SJCRH30 (cell line): ENCODE measurements around the gene GAS2L1. TPM values are rescaled to one million over a fixed set of nuclear protein-coding genes. Genes with fewer than 3 reads are reported as not detected.
A peak's percentile ranks its signal among the peaks of the same experiment; 100 is the strongest.
"Not testable (repeated sequence)": the region's sequence is repeated elsewhere in the genome, so short reads cannot be mapped to it uniquely, and the experiment has no call there.

ENCODE experiments used
- DNase-seq, 2 experiments: peaks; one replicate each; pipeline ENCODE4 v3.0.0-alpha.2; 2015 to 2020
- H3K27ac ChIP-seq: fragments of 250-450 bp; sonication (Bioruptor Pico); 2 replicates; pipeline ENCODE4 v1.5.1; 2020; ENCODE audit warnings: mild to moderate bottlenecking, moderate library complexity
- H3K27me3 ChIP-seq: fragments of 250-450 bp; sonication (Bioruptor Pico); 2 replicates; pipeline ENCODE4 v1.5.1; 2020; ENCODE audit warnings: mild to moderate bottlenecking, moderate library complexity
- H3K36me3 ChIP-seq: fragments of 250-450 bp; sonication (Bioruptor Pico); 2 replicates; pipeline ENCODE4 v1.5.1; 2020; ENCODE audit warnings: mild to moderate bottlenecking, moderate library complexity
- H3K4me1 ChIP-seq: fragments of 250-450 bp; sonication (Bioruptor Pico); 2 replicates; pipeline ENCODE4 v1.5.1; 2020; ENCODE audit warnings: mild to moderate bottlenecking, moderate library complexity
- H3K4me3 ChIP-seq: fragments of 250-450 bp; sonication (Bioruptor Pico); 2 replicates; pipeline ENCODE4 v1.5.1; 2020; ENCODE audit warnings: mild to moderate bottlenecking, moderate library complexity
- H3K9me3 ChIP-seq: fragments of 250-450 bp; sonication (Bioruptor Pico); replicated peaks from 2 replicates; pipeline ENCODE4 v1.5.1; 2020; ENCODE audit warnings: mild to moderate bottlenecking, moderate library complexity
- total RNA-seq: library from RNA; depleted of rRNA; stranded (reverse); fragments of >200 nt; shearing (Covaris generic); gene quantifications from 2 replicates; pipeline ENCODE4 v1.2.3, GENCODE V29; 2014

Gene GAS2L1
- total RNA-seq, 1 experiment from 2014 or later, result 6.4 TPM

GRCh38 chr22:29344137-29344536 lies 37.7 kb downstream of the GAS2L1 start:
- no peak overlapping the region for H3K4me3 ChIP-seq
- H3K27me3 ChIP-seq, result no peaks in the 10 kb centered on the region
- peak overlapping the region; percentile 56 for H3K27ac ChIP-seq
- H3K9me3 ChIP-seq, result no peaks in the 10 kb centered on the region
- DNase-seq, result peak; percentile 78 to 88
- H3K36me3 ChIP-seq, result peaks cover 18% of the 10 kb centered on the region; the same call in 1 of the 2 replicates
- peaks cover 34% of the 10 kb centered on the region for H3K4me1 ChIP-seq

- not testable (repeated sequence) for DNase-seq, H3K4me3 ChIP-seq, H3K9me3 ChIP-seq, H3K27me3 ChIP-seq
- Histone ChIP-seq H3K27ac (peak overlapping the region; percentile 56), H3K4me1 (peaks cover 34% of the 10 kb centered on the region), H3K36me3 (peaks cover 18% of the 10 kb centered on the region; the same call in 1 of the 2 replicates)
Measured at GRCh38 chr22:29344889-29345288, 38.4 kb downstream of the GAS2L1 start.

GRCh38 chr22:29345932-29346331 lies 39.5 kb downstream of the GAS2L1 start:
- no peak for DNase-seq
- H3K27ac ChIP-seq, result peak overlapping the region; percentile 6; the same call in 1 of the 2 replicates
- H3K27me3 ChIP-seq, result no peaks in the 10 kb centered on the region
- peaks cover 20% of the 10 kb centered on the region; the same call in 1 of the 2 replicates for H3K36me3 ChIP-seq
- peaks cover 34% of the 10 kb centered on the region for H3K4me1 ChIP-seq
- no peaks in the 10 kb centered on the region for H3K9me3 ChIP-seq
- no peak overlapping the region for H3K4me3 ChIP-seq

GRCh38 chr22:29346659-29347058 lies 40.2 kb downstream of the GAS2L1 start:
- H3K36me3 ChIP-seq, result peaks cover 23% of the 10 kb centered on the region; the same call in 1 of the 2 replicates
- peak; percentile 54 to 72 for DNase-seq
- no peaks in the 10 kb centered on the region for H3K27me3 ChIP-seq
- H3K4me1 ChIP-seq, result peaks cover 34% of the 10 kb centered on the region
- no peaks in the 10 kb centered on the region for H3K9me3 ChIP-seq
- no peak overlapping the region for H3K4me3 ChIP-seq
- H3K27ac ChIP-seq, result peak overlapping the region; percentile 6; the same call in 1 of the 2 replicates

DNA sequence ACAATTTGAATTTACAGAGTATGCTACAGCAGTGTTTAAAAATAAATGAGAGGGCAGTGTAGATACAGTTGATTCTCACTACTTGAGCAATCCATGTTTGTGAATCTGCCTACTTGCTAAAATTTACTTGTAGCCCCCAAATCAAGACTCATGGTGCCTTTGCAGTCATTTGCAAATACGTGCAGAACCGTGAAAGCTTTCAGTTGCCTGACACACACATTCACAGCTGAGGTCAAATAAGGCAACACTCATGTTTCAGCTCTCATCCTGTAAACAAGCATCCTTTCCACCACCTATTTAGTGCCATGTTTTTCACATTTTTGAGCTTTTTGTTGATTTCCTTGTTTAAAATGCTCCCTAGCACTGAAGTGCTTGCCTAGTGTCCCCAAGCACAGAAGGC lies 41.6 kb downstream of the GAS2L1 start:
- Histone ChIP-seq H3K27me3 (no peaks in the 10 kb centered on the region), H3K4me3 (no peak overlapping the region), H3K4me1 (peaks cover 26% of the 10 kb centered on the region), H3K9me3 (no peaks in the 10 kb centered on the region), H3K36me3 (peaks cover 21% of the 10 kb centered on the region; the same call in 1 of the 2 replicates), H3K27ac (no peak overlapping the region)
- no peak for DNase-seq

DNA sequence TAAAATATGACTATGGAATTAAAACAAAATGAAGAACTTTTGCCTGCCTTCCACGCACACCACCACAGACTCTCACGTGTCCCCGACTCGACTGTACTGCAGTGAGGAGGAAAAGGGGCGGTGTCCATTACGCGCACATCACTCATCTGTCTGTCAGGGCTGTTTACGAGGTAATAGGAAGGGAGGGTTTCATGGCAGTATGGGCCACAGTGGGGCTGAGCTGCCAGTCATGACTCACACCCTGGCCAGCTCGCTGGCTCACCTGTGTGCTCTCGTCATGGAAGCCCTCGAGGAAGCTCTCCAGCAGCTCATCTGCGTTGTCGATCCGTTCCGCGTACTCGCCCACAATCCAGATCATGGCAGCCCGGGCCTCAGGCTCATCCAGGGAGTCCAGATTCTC lies 42.5 kb downstream of the GAS2L1 start:
- Histone ChIP-seq H3K9me3 (no peaks in the 10 kb centered on the region), H3K27me3 (no peaks in the 10 kb centered on the region), H3K27ac (no peak overlapping the region), H3K4me3 (no peak overlapping the region), H3K36me3 (peaks cover 22% of the 10 kb centered on the region; the same call in 1 of the 2 replicates), H3K4me1 (peaks cover 19% of the 10 kb centered on the region)
- DNase-seq, result peak in 1 of 2 experiments; percentile 17

- peaks cover 10% of the 10 kb centered on the region for H3K4me1 ChIP-seq
- H3K27ac ChIP-seq, result no peak overlapping the region
- H3K9me3 ChIP-seq, result no peaks in the 10 kb centered on the region
- H3K36me3 ChIP-seq, result peaks cover 32% of the 10 kb centered on the region
- no peak overlapping the region for H3K4me3 ChIP-seq
- no peak for DNase-seq
- no peaks in the 10 kb centered on the region for H3K27me3 ChIP-seq
Measured at GRCh38 chr22:29351042-29351441, 44.6 kb downstream of the GAS2L1 start.

DNA sequence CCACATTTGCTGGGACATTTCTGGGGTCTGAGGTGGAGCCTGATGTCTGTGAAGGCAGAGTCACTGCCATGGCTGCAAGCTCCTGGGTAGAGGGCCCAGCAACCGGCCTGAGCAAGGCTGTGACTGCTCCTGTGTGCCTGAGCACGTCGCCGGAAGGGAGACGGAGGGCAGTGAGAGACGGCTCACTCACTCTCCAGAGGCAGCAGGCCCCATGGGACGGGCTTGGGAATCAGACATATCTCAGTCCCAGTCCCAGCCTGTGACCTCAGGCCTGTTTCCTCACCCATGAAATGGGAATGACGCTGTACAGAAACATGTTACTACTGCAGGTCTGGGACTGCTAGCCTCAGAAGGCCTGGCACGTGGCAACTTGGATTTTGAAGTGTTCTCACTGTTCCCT lies 45.4 kb downstream of the GAS2L1 start:
- no peak for DNase-seq
- H3K4me1 ChIP-seq, result peaks cover 4% of the 10 kb centered on the region
- peaks cover 32% of the 10 kb centered on the region for H3K36me3 ChIP-seq
- H3K27ac ChIP-seq, result no peak overlapping the region
- no peaks in the 10 kb centered on the region for H3K27me3 ChIP-seq
- H3K4me3 ChIP-seq, result no peak overlapping the region
- no peaks in the 10 kb centered on the region for H3K9me3 ChIP-seq

DNA sequence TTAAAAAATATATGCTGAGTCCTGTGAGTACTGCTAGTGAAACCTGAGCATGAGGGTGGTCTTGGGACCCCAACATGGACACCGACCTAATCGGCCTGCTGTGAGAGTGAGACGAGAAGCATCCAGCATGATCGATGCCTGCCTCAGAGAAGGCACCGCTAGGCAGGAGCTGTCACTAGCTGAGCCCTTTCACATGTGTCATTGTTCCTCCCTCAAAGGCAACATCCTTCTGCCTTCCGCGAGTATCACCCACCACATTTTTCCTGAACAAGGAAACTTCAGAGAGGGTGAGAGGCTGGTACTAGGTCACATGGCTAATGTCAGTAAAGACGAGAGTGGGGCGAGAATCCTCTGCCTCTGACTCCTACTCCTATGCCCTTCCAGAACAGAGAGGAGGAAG lies 46.3 kb downstream of the GAS2L1 start:
- H3K27ac ChIP-seq, result no peak overlapping the region
- no peaks in the 10 kb centered on the region for H3K4me1 ChIP-seq
- no peaks in the 10 kb centered on the region for H3K27me3 ChIP-seq
- no peak overlapping the region for H3K4me3 ChIP-seq
- peaks cover 31% of the 10 kb centered on the region for H3K36me3 ChIP-seq
- no peaks in the 10 kb centered on the region for H3K9me3 ChIP-seq
- DNase-seq, result no peak

GRCh38 chr22:29353286-29353685 lies 46.8 kb downstream of the GAS2L1 start:
- no peak for DNase-seq
- Histone ChIP-seq H3K27ac (no peak overlapping the region), H3K27me3 (no peaks in the 10 kb centered on the region), H3K4me1 (no peaks in the 10 kb centered on the region), H3K4me3 (no peak overlapping the region), H3K36me3 (peaks cover 28% of the 10 kb centered on the region), H3K9me3 (no peaks in the 10 kb centered on the region)

- Histone ChIP-seq H3K4me3 (no peak overlapping the region), H3K27ac (no peak overlapping the region), H3K36me3 (peaks cover 26% of the 10 kb centered on the region), H3K27me3 (no peaks in the 10 kb centered on the region), H3K9me3 (no peaks in the 10 kb centered on the region), H3K4me1 (no peaks in the 10 kb centered on the region)
- no peak for DNase-seq
Measured at GRCh38 chr22:29353860-29354259, 47.4 kb downstream of the GAS2L1 start.

DNA sequence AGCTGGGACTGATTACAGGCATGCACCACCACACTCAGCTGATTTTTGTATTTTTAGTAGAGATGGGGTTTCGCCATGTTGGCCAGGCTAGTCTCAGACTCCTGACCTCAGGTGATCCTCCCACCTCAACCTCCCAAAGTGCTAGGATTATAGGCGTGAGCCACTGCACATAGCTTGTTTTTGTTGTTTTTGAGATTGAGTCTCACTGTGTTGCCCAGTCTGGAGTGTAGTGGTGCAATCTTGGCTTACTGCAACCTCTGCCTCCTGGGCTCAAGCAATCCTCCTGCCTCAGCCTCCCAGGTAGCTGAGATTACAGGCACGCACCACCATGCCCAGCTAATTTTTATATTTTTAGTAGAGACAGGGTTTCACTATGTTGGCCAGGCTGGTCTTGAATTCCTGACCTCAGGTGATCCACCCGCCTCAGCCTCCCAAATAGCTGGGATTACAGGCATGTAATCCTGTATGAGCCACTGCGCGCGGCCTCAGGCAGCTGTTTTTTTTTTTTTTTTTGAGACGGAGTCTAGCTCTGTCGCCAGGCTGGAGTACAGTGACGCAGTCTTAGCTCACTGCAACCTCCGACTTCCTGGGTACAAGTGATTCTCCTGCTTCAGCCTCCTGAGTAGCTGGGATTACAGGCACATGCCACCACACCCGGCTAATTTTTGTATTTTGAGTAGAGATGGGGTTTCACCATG lies 50.9 kb downstream of the GAS2L1 start:
- H3K4me1 ChIP-seq, H3K4me3 ChIP-seq, H3K27ac ChIP-seq, DNase-seq, H3K9me3 ChIP-seq, H3K27me3 ChIP-seq: not testable (repeated sequence)
- peaks cover 19% of the 10 kb centered on the region for H3K36me3 ChIP-seq

DNA sequence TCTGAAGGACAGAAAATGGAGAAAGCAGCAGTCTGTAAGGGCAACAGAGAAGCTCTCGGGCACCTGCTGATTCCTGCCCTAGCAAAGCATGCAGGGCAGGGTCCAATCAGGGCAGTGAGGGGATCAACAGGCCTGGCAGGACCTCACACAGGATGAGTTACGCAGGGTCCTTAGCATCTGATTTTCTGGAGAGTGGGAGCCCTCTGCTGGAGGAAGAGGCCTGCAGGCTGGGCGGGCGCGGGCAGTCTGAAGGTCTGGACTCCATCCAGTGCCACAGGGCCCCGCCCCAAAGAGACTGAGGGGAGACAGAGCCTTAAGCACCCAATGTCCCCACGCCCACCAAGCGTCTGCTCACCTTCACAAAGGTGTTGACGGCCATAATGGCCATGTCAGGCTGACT lies 53.0 kb downstream of the GAS2L1 start:
- H3K36me3 ChIP-seq, result peaks cover 11% of the 10 kb centered on the region
- H3K4me1 ChIP-seq, result peaks cover 12% of the 10 kb centered on the region
- H3K27ac ChIP-seq, result no peak overlapping the region
- no peaks in the 10 kb centered on the region for H3K9me3 ChIP-seq
- no peak overlapping the region for H3K4me3 ChIP-seq
- DNase-seq, result peak; percentile 67
- H3K27me3 ChIP-seq, result no peaks in the 10 kb centered on the region
